ENCODE results near the gene LYPLAL1. TPM values are rescaled to one million over a fixed set of nuclear protein-coding genes. Genes with fewer than 3 reads are reported as not detected.

The LYPLAL1 gene
- total RNA-seq, 1 donor from 2014 or later: 17.4 TPM

- Mint-ChIP-seq H3K9me3 (ENCODE audit: unreplicated experiment) (peaks cover 5% of the 10 kb centered on the region), H3K27ac (ENCODE audit: unreplicated experiment) (no peak overlapping the region), H3K27me3 (ENCODE audit: unreplicated experiment) (no peaks in the 10 kb centered on the region), H3K36me3 (ENCODE audit: unreplicated experiment) (no peaks in the 10 kb centered on the region), H3K4me1 (ENCODE audit: low read depth, unreplicated experiment) (peaks cover 5% of the 10 kb centered on the region), H3K4me3 (ENCODE audit: unreplicated experiment) (no peak overlapping the region)
- no peak for TF ChIP-seq CTCF (IDR thresholded peaks at IDR 0.05; ENCODE audit: partially characterized antibody, unreplicated experiment)
- no peak for DNase-seq
Observed at GRCh38 chr1:219177940-219178339, 4.3 kb downstream of the LYPLAL1 start.

- no peak overlapping the region for H3K27ac Mint-ChIP-seq (ENCODE audit: unreplicated experiment)
- no peak overlapping the region for H3K4me3 Mint-ChIP-seq (ENCODE audit: unreplicated experiment)
- DNase-seq: no peak
- peaks cover 3% of the 10 kb centered on the region for H3K9me3 Mint-ChIP-seq (ENCODE audit: unreplicated experiment)
- no peaks in the 10 kb centered on the region for H3K36me3 Mint-ChIP-seq (ENCODE audit: unreplicated experiment)
- H3K4me1 Mint-ChIP-seq (ENCODE audit: low read depth, unreplicated experiment): peaks cover 5% of the 10 kb centered on the region
- no peak for TF ChIP-seq CTCF (IDR thresholded peaks at IDR 0.05; ENCODE audit: partially characterized antibody, unreplicated experiment)
- H3K27me3 Mint-ChIP-seq (ENCODE audit: unreplicated experiment): no peaks in the 10 kb centered on the region
Observed at GRCh38 chr1:219179293-219179692, 5.6 kb downstream of the LYPLAL1 start.

- Mint-ChIP-seq H3K9me3 (ENCODE audit: unreplicated experiment) (no peaks in the 10 kb centered on the region), H3K36me3 (ENCODE audit: unreplicated experiment) (no peaks in the 10 kb centered on the region), H3K4me1 (ENCODE audit: low read depth, unreplicated experiment) (peaks cover 6% of the 10 kb centered on the region), H3K4me3 (ENCODE audit: unreplicated experiment) (no peak overlapping the region), H3K27me3 (ENCODE audit: unreplicated experiment) (no peaks in the 10 kb centered on the region), H3K27ac (ENCODE audit: unreplicated experiment) (no peak overlapping the region)
- no peak for DNase-seq
- TF ChIP-seq CTCF (IDR thresholded peaks at IDR 0.05; ENCODE audit: partially characterized antibody, unreplicated experiment): no peak
Observed at GRCh38 chr1:219184337-219184736, 10.7 kb downstream of the LYPLAL1 start.

- H3K36me3 Mint-ChIP-seq (ENCODE audit: unreplicated experiment): no peaks in the 10 kb centered on the region
- H3K4me3 Mint-ChIP-seq (ENCODE audit: unreplicated experiment): no peak overlapping the region
- no peak for DNase-seq
- no peaks in the 10 kb centered on the region for H3K9me3 Mint-ChIP-seq (ENCODE audit: unreplicated experiment)
- no peaks in the 10 kb centered on the region for H3K27me3 Mint-ChIP-seq (ENCODE audit: unreplicated experiment)
- peaks cover 6% of the 10 kb centered on the region for H3K4me1 Mint-ChIP-seq (ENCODE audit: low read depth, unreplicated experiment)
- no peak for TF ChIP-seq CTCF (IDR thresholded peaks at IDR 0.05; ENCODE audit: partially characterized antibody, unreplicated experiment)
- H3K27ac Mint-ChIP-seq (ENCODE audit: unreplicated experiment): peak overlapping the region; percentile 2
Observed at GRCh38 chr1:219185486-219186117, 11.9 kb downstream of the LYPLAL1 start.

- Mint-ChIP-seq H3K4me3 (ENCODE audit: unreplicated experiment) (no peak overlapping the region), H3K27me3 (ENCODE audit: unreplicated experiment) (no peaks in the 10 kb centered on the region), H3K36me3 (ENCODE audit: unreplicated experiment) (no peaks in the 10 kb centered on the region), H3K9me3 (ENCODE audit: unreplicated experiment) (no peaks in the 10 kb centered on the region), H3K27ac (ENCODE audit: unreplicated experiment) (no peak overlapping the region), H3K4me1 (ENCODE audit: low read depth, unreplicated experiment) (peaks cover 6% of the 10 kb centered on the region)
- DNase-seq: no peak
- TF ChIP-seq CTCF (IDR thresholded peaks at IDR 0.05; ENCODE audit: partially characterized antibody, unreplicated experiment): no peak
Observed at GRCh38 chr1:219188331-219188803, 14.7 kb downstream of the LYPLAL1 start.

Data from glutamatergic neuron (in vitro differentiated cells).